HL-60 (cell line): ENCODE data around the gene ABCC1.

Experiments used
- POLR2AphosphoS5 ChIP-seq: IDR thresholded peaks from 2 replicates; pipeline ENCODE4 v1.6.1; 2012; ENCODE audit warnings: low read depth
- TF ChIP-seq, protein P1 (sequence below): IDR thresholded peaks from one replicate; pipeline ENCODE4 v1.5.1; 2011; ENCODE audit warnings: low read length, control low read depth, inconsistent platforms; ENCODE audit not compliant: insufficient read depth
- TF ChIP-seq, protein P2 (sequence below): IDR thresholded peaks from 2 replicates; pipeline ENCODE4 v1.6.1; 2012; ENCODE audit warnings: low read depth; ENCODE audit not compliant: insufficient replicate concordance

DNA sequence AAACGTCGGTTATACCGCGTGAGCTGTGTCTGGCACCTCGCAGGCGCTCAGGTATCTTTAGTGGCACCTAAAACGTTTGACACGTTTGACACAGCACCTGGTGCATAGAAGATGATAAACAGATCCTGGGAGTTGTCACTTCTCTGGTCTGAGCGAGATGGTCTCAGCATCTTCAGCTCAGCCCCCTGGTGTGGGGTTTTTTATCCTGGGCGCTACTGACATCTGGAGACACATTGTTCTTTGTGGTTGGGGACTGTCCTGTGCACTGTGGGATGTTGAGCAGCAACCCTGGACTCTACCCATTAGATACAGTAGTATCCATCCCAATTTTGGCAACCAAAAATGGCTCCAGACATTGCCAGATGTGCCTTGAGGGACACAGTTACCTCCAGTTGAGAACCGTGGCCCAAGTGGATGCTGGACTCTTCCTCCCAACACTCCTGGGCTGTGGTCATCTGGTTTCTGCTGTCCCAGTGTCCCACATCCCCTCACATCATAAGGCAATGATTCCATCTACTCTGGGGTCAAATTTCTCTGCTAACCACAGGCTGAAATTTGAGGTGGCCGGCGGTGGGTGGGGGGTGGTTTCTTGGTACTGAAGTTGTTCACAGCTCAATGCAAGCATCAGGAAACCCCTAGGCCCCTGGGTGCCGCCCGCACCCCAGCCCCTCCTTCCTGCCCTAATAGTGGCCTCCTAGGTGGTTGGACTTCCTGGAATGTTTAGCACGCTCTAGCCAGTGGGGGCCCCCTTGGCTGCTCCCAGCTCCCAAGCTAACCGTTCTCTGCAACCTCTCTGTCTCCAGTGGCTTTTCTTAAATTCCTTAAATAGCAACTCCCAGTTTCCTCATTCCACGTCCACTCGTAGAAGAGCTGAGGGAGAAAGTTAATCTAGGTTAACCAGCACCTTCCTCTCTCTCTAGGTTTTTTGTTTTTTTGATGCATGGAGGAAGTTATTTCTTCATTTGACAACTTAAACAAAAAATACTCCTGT is 124.8 kb downstream of the ABCC1 start:
- TF ChIP-seq, protein P1, sequence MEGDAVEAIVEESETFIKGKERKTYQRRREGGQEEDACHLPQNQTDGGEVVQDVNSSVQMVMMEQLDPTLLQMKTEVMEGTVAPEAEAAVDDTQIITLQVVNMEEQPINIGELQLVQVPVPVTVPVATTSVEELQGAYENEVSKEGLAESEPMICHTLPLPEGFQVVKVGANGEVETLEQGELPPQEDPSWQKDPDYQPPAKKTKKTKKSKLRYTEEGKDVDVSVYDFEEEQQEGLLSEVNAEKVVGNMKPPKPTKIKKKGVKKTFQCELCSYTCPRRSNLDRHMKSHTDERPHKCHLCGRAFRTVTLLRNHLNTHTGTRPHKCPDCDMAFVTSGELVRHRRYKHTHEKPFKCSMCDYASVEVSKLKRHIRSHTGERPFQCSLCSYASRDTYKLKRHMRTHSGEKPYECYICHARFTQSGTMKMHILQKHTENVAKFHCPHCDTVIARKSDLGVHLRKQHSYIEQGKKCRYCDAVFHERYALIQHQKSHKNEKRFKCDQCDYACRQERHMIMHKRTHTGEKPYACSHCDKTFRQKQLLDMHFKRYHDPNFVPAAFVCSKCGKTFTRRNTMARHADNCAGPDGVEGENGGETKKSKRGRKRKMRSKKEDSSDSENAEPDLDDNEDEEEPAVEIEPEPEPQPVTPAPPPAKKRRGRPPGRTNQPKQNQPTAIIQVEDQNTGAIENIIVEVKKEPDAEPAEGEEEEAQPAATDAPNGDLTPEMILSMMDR, result no peak
- TF ChIP-seq POLR2AphosphoS5, result no peak
- TF ChIP-seq, protein P2, sequence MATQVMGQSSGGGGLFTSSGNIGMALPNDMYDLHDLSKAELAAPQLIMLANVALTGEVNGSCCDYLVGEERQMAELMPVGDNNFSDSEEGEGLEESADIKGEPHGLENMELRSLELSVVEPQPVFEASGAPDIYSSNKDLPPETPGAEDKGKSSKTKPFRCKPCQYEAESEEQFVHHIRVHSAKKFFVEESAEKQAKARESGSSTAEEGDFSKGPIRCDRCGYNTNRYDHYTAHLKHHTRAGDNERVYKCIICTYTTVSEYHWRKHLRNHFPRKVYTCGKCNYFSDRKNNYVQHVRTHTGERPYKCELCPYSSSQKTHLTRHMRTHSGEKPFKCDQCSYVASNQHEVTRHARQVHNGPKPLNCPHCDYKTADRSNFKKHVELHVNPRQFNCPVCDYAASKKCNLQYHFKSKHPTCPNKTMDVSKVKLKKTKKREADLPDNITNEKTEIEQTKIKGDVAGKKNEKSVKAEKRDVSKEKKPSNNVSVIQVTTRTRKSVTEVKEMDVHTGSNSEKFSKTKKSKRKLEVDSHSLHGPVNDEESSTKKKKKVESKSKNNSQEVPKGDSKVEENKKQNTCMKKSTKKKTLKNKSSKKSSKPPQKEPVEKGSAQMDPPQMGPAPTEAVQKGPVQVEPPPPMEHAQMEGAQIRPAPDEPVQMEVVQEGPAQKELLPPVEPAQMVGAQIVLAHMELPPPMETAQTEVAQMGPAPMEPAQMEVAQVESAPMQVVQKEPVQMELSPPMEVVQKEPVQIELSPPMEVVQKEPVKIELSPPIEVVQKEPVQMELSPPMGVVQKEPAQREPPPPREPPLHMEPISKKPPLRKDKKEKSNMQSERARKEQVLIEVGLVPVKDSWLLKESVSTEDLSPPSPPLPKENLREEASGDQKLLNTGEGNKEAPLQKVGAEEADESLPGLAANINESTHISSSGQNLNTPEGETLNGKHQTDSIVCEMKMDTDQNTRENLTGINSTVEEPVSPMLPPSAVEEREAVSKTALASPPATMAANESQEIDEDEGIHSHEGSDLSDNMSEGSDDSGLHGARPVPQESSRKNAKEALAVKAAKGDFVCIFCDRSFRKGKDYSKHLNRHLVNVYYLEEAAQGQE, result no peak
